Measurements from ENCODE around the gene ZP3. TPM values are rescaled to one million over a fixed set of nuclear protein-coding genes. Genes with fewer than 3 reads are reported as not detected.
"Not testable (repeated sequence)": the region's sequence is repeated elsewhere in the genome, so short reads cannot be mapped to it uniquely, and the experiment has no call there.

The ZP3 gene
- total RNA-seq, 1 donor from 2014 or later: not detected

DNA sequence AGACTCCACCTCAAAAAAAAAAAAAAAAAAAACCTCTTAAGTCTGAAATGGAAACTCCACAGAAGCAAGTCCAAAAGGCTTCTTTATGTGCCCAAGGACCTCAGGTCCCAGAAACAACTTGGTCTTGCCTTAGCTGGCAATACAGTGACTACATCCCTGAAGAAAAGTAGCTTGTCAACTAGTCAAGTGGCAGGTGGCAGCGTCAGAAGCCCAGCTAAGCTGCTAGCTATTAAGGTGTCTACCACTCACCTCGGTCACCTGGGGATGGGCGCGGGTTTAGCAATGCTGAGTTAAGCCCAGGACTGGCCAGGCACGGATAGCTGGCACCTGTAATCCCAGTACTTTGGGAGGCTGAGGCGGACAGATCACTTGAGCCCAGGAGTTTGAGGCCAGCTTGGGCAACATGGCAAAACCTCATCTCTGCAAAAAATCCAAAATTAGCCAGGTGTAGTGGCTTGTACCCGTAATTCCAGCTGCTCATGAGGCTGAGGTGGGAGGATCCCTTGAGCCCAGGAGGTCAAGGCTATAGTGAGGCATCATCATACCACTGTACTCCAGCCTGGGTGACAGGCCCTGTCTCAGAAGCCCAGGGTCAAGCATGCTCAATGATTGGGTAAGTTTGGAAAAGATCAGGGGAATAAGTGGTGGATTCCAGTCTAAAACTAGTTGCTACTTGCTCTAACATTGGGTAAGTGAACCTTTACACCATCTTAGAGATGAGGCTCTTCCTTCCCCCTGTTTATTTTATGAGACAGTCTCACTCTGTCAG lies 14.6 kb downstream of the ZP3 start:
- not testable (repeated sequence) for H3K27ac ChIP-seq (ENCODE audit: low read depth, low read length); H3K9ac ChIP-seq (ENCODE audit: low read depth in 1 of 3, low read length in 3 of 3); H3K9me3 ChIP-seq (ENCODE audit: control insufficient read depth in 3 of 3, low read length in 3 of 3); H3K36me3 ChIP-seq (ENCODE audit: control insufficient read depth in 3 of 3, insufficient read depth in 3 of 3, low read length in 3 of 3); H3K4me1 ChIP-seq (ENCODE audit: control insufficient read depth in 3 of 3, insufficient read depth in 3 of 3, low read length in 3 of 3); H3K4me3 ChIP-seq (ENCODE audit: low read length in 3 of 3); H3K27me3 ChIP-seq (ENCODE audit: control insufficient read depth in 3 of 3, insufficient read depth in 3 of 3, low read length in 3 of 3)

DNA sequence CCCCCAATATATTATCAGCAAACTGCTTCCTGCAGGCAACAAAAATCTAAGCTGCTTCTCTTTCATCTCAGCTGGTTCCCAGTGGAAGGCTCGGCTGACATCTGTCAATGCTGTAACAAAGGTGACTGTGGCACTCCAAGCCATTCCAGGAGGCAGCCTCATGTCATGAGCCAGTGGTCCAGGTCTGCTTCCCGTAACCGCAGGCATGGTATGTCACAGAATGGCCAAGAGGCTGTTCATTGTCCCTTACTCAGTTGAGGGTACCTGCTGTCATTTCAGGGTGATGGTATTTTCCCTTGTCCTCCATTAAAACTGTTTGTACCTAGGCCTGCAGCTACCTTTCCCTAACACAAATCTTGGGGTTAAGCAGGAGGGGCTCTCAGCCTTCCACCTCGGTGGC lies 15.7 kb downstream of the ZP3 start:
- not testable (repeated sequence) for H3K4me1 ChIP-seq (ENCODE audit: control insufficient read depth in 3 of 3, insufficient read depth in 3 of 3, low read length in 3 of 3); H3K4me3 ChIP-seq (ENCODE audit: low read length in 3 of 3); H3K36me3 ChIP-seq (ENCODE audit: control insufficient read depth in 3 of 3, insufficient read depth in 3 of 3, low read length in 3 of 3); H3K27ac ChIP-seq (ENCODE audit: low read depth, low read length); H3K9ac ChIP-seq (ENCODE audit: low read depth in 1 of 3, low read length in 3 of 3); H3K9me3 ChIP-seq (ENCODE audit: control insufficient read depth in 3 of 3, low read length in 3 of 3); H3K27me3 ChIP-seq (ENCODE audit: control insufficient read depth in 3 of 3, insufficient read depth in 3 of 3, low read length in 3 of 3)

DNA sequence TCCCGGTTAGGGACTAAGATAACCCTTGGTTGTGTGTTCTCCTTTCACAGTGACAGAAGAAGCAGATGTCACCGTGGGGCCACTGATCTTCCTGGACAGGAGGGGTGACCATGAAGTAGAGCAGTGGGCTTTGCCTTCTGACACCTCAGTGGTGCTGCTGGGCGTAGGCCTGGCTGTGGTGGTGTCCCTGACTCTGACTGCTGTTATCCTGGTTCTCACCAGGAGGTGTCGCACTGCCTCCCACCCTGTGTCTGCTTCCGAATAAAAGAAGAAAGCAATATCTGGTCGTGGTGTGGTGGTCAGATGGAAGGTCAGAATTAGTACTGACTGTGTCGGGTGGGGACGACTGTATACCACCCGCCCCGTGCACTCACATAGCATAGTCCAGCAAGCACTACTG lies 17.0 kb downstream of the ZP3 start:
- not testable (repeated sequence) for H3K9me3 ChIP-seq (ENCODE audit: control insufficient read depth in 3 of 3, low read length in 3 of 3); H3K9ac ChIP-seq (ENCODE audit: low read depth in 1 of 3, low read length in 3 of 3); H3K36me3 ChIP-seq (ENCODE audit: control insufficient read depth in 3 of 3, insufficient read depth in 3 of 3, low read length in 3 of 3); H3K4me1 ChIP-seq (ENCODE audit: control insufficient read depth in 3 of 3, insufficient read depth in 3 of 3, low read length in 3 of 3); H3K27ac ChIP-seq (ENCODE audit: low read depth, low read length); H3K27me3 ChIP-seq (ENCODE audit: control insufficient read depth in 3 of 3, insufficient read depth in 3 of 3, low read length in 3 of 3); H3K4me3 ChIP-seq (ENCODE audit: low read length in 3 of 3)

DNA sequence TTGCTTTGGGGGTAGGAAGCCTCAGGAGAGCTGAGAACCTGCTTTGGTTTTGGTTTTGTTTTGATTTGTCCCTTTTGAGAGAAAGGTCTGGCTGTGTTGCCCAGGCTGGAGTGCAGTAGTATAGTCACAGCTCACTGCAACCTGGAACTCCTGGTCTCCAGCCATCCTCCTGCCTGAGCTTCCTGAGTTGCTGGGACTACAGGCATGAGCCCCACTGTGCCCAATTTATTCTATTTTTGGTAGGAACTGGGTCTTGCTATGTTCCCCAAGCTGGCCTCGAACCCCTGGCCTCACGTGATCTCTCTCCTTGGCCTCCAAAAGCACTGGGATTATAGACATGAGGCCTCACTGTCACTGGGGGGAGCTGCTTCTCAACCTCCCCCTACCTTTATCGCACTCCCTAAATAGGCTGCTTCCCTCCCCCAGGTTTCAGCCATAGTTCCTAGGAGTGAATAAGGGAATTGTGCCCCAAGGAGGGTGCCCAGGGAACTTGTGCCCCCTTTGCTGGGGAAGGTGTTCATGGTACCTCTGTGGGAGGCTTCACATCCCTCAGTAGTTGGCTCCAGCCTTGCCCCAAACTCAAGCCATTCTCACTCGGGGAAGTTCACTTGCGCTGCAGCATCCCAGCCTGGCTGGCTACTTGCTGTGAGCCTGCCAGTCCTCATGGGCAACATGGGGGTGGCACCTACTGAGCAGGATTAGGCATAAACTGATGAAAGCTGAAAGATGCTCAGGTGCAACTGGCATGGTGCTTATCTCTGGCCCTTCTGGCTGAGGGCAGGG lies 18.1 kb downstream of the ZP3 start:
- H3K27ac ChIP-seq (ENCODE audit: low read depth, low read length); H3K9ac ChIP-seq (ENCODE audit: low read depth in 1 of 3, low read length in 3 of 3); H3K9me3 ChIP-seq (ENCODE audit: control insufficient read depth in 3 of 3, low read length in 3 of 3); H3K36me3 ChIP-seq (ENCODE audit: control insufficient read depth in 3 of 3, insufficient read depth in 3 of 3, low read length in 3 of 3); H3K27me3 ChIP-seq (ENCODE audit: control insufficient read depth in 3 of 3, insufficient read depth in 3 of 3, low read length in 3 of 3); H3K4me1 ChIP-seq (ENCODE audit: control insufficient read depth in 3 of 3, insufficient read depth in 3 of 3, low read length in 3 of 3); H3K4me3 ChIP-seq (ENCODE audit: low read length in 3 of 3): not testable (repeated sequence)

DNA sequence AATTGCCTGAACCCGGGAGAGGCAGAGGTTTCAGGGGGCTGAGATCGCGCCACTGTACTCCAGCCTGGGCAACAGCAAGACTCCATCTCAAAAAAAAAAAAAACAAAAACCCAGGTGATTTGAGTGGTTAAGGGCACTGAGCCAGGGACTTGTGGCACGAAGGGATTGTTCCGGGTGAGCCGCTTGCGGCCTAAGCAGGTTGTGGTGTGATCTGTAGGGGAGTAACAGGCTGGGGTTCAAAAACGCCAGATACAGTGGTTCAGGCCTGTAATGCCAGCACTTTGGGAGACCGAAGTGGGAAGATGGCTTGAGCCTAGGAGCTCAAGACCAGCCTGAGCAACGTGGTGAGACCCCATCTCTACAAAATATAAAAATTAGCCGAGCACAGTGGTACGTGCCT lies 19.1 kb downstream of the ZP3 start:
- H3K4me3 ChIP-seq (ENCODE audit: low read length in 3 of 3); H3K4me1 ChIP-seq (ENCODE audit: control insufficient read depth in 3 of 3, insufficient read depth in 3 of 3, low read length in 3 of 3); H3K27me3 ChIP-seq (ENCODE audit: control insufficient read depth in 3 of 3, insufficient read depth in 3 of 3, low read length in 3 of 3): not testable (repeated sequence)

DNA sequence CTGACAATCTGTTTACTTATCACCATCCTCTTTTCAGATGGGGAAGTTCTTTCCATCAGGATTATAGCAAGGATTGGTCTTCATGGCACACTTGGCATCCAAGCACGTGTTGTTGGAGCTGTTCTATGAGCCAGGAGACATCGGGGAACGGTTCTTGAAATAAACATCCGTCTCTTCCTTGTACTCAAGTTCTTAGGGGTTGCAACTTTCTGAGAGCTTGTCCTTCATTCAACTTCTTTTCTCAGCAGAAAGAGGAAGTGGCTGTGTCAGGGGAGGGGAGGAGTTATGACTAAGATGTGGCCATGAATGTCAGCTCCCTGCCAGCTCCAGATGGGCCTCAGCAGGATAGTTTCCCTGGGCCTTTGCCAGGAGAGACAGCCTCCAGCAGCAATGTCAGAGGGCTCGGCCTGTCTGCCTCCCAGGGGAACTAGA lies 20.8 kb downstream of the ZP3 start:
- H3K9ac ChIP-seq (ENCODE audit: low read depth in 1 of 3, low read length in 3 of 3); H3K27me3 ChIP-seq (ENCODE audit: control insufficient read depth in 3 of 3, insufficient read depth in 3 of 3, low read length in 3 of 3); H3K9me3 ChIP-seq (ENCODE audit: control insufficient read depth in 3 of 3, low read length in 3 of 3); H3K27ac ChIP-seq (ENCODE audit: low read depth, low read length); H3K36me3 ChIP-seq (ENCODE audit: control insufficient read depth in 3 of 3, insufficient read depth in 3 of 3, low read length in 3 of 3); H3K4me1 ChIP-seq (ENCODE audit: control insufficient read depth in 3 of 3, insufficient read depth in 3 of 3, low read length in 3 of 3): not testable (repeated sequence)
- H3K4me3 ChIP-seq (ENCODE audit: low read length in 3 of 3): peak overlapping the region in 1 of 3 donors; percentile 43

More for the DNA sequence above, 19.1 kb downstream of the ZP3 start:
- not testable (repeated sequence) for H3K9me3 ChIP-seq (ENCODE audit: control insufficient read depth in 3 of 3, low read length in 3 of 3); H3K36me3 ChIP-seq (ENCODE audit: control insufficient read depth in 3 of 3, insufficient read depth in 3 of 3, low read length in 3 of 3); H3K9ac ChIP-seq (ENCODE audit: low read depth in 1 of 3, low read length in 3 of 3); H3K27ac ChIP-seq (ENCODE audit: low read depth, low read length)

DNA sequence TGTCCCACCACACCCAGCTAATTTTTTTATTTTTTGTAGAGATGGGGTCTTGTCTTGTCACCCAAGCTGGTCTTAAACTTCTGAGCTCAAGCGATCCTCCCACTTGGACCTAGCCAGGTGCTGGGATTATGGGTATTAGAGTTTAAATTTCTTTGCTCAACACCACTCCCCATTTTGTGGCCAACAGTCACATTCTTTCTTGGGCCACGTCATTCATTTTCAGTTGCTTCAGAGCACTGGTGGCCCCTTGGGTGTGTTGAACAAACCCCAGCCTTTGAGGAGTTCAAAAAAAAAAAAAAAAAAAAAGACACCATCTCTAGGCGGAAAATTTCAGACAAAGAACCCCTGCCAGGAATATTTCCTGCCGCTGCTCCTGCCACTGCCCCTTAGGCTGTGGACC lies 32.3 kb downstream of the ZP3 start:
- not testable (repeated sequence) for H3K4me3 ChIP-seq (ENCODE audit: low read length in 3 of 3); H3K36me3 ChIP-seq (ENCODE audit: control insufficient read depth in 3 of 3, insufficient read depth in 3 of 3, low read length in 3 of 3); H3K9me3 ChIP-seq (ENCODE audit: control insufficient read depth in 3 of 3, low read length in 3 of 3); H3K9ac ChIP-seq (ENCODE audit: low read depth in 1 of 3, low read length in 3 of 3); H3K27me3 ChIP-seq (ENCODE audit: control insufficient read depth in 3 of 3, insufficient read depth in 3 of 3, low read length in 3 of 3); H3K27ac ChIP-seq (ENCODE audit: low read depth, low read length); H3K4me1 ChIP-seq (ENCODE audit: control insufficient read depth in 3 of 3, insufficient read depth in 3 of 3, low read length in 3 of 3)

DNA sequence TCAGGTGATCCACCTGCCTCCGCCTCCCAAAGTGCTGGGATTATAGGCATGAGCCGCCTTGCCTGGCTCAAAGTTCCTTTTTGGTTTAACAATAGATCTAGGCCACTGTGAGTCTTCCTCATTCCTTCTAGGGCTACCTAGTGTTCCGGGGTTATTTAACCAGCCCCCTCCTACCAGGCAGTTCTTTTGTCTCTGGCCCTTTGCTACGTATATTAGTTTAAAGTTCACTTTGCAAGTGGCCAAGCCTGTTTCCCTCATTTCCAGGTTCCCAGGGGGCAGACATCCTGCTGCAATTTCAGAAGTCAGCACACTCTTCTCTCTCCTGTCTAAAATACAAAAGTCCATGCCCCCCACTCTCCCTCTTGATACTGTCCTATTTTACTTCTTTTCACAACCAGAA lies 33.8 kb downstream of the ZP3 start:
- H3K4me3 ChIP-seq (ENCODE audit: low read length in 3 of 3); H3K9me3 ChIP-seq (ENCODE audit: control insufficient read depth in 3 of 3, low read length in 3 of 3); H3K36me3 ChIP-seq (ENCODE audit: control insufficient read depth in 3 of 3, insufficient read depth in 3 of 3, low read length in 3 of 3); H3K27me3 ChIP-seq (ENCODE audit: control insufficient read depth in 3 of 3, insufficient read depth in 3 of 3, low read length in 3 of 3); H3K9ac ChIP-seq (ENCODE audit: low read depth in 1 of 3, low read length in 3 of 3); H3K4me1 ChIP-seq (ENCODE audit: control insufficient read depth in 3 of 3, insufficient read depth in 3 of 3, low read length in 3 of 3); H3K27ac ChIP-seq (ENCODE audit: low read depth, low read length): not testable (repeated sequence)

DNA sequence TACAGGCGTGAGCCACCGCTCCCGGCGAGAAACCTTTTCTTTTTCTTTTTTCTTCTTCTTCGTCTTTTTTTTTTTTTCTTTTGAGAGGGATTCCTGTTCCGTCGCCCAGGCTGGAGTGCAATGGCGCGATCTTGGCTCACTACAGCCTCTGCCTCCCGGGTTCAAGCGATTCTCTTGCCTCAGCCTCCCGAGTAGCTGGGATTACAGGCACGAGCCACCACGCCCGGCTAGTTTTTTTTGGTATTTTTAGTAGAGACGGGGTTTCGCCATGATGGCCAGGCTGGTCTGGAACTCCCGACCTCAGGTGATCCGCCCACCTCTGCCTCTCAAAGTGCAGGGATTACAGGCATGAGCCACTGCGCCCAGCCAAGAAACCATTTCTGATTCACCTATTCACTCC lies 36.0 kb downstream of the ZP3 start:
- H3K9me3 ChIP-seq (ENCODE audit: control insufficient read depth in 3 of 3, low read length in 3 of 3); H3K36me3 ChIP-seq (ENCODE audit: control insufficient read depth in 3 of 3, insufficient read depth in 3 of 3, low read length in 3 of 3); H3K27ac ChIP-seq (ENCODE audit: low read depth, low read length); H3K9ac ChIP-seq (ENCODE audit: low read depth in 1 of 3, low read length in 3 of 3); H3K4me1 ChIP-seq (ENCODE audit: control insufficient read depth in 3 of 3, insufficient read depth in 3 of 3, low read length in 3 of 3); H3K27me3 ChIP-seq (ENCODE audit: control insufficient read depth in 3 of 3, insufficient read depth in 3 of 3, low read length in 3 of 3); H3K4me3 ChIP-seq (ENCODE audit: low read length in 3 of 3): not testable (repeated sequence)

DNA sequence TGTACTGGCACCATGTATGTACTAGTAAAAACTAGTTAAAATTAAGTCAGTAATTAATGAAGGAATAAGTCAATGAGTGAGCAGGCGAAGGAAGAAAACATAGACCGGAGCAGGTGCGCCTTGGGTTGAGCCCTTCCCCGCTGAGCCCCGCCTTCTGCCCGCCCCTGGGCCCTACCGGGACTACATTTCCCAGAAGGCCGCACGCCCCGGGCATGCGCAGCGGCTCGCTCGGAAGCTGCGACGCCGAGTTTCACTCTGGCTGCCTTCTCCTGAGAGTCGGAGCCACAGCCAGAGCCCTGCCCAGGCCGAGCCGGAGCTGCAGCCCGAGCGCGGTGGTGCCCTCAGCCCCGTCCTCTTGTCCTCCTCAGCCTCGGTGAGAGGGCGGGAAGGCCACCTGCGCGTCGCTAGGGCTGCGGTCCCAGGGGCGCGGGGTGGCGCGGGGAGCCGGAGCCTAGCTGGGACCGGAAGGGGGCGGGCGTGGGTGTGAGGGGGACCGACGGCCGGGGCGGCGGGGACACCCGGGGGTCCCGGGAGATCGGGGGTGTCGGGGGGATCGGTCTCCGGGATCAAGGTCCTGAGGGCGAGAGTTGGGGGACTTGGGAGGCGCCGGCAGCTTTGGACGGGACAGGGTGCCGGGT lies 36.8 kb downstream of the ZP3 start, which contains the start of gene DTX2:
TSS of gene DTX2 (plus strand) at position 246 of the 638 bp plus-strand sequence. CDS start 18,801 bp downstream, outside the sequence.
- not testable (repeated sequence) for H3K27ac ChIP-seq (ENCODE audit: low read depth, low read length); H3K9me3 ChIP-seq (ENCODE audit: control insufficient read depth in 3 of 3, low read length in 3 of 3); H3K27me3 ChIP-seq (ENCODE audit: control insufficient read depth in 3 of 3, insufficient read depth in 3 of 3, low read length in 3 of 3); H3K4me1 ChIP-seq (ENCODE audit: control insufficient read depth in 3 of 3, insufficient read depth in 3 of 3, low read length in 3 of 3); H3K36me3 ChIP-seq (ENCODE audit: control insufficient read depth in 3 of 3, insufficient read depth in 3 of 3, low read length in 3 of 3)
- Histone ChIP-seq H3K9ac (ENCODE audit: low read depth in 1 of 3, low read length in 3 of 3) (peak within 1 kb of the TSS in 1 of 3 donors; percentile 45), H3K4me3 (ENCODE audit: low read length in 3 of 3) (peak within 1 kb of the TSS in 1 of 3 donors; percentile 43)

All from skeletal muscle tissue (tissue), 4 donors.